GM10248 (cell line): ENCODE data around the gene CPLX4.

ENCODE experiments used
- CTCF ChIA-PET: fragments of 300-600 bp; sonication (Branson Sonifier 250); formaldehyde crosslinking; extraction: SDS; loops from one replicate; lab custom pipeline; 2021; ENCODE audit warnings: antibody characterized with exemption; lab: Yijun Ruan, JAX
- POLR2A ChIA-PET: fragments of 350-650 bp; sonication (Branson Sonifier 250); formaldehyde crosslinking; extraction: SDS; loops from one replicate; lab custom pipeline; 2020; ENCODE audit warnings: antibody characterized with exemption; lab: Yijun Ruan, JAX
- DNase-seq: peaks from one replicate; pipeline ENCODE4 v3.0.0; 2012; ENCODE audit errors: extremely low spot score
- TF ChIP-seq, protein P1 (sequence below): IDR thresholded peaks from 2 replicates; pipeline ENCODE4 v1.5.1; 2012; ENCODE audit warnings: mild to moderate bottlenecking, low read depth; ENCODE audit errors: extremely low read depth, missing control alignments, control extremely low read depth

The CPLX4 gene

DNA sequence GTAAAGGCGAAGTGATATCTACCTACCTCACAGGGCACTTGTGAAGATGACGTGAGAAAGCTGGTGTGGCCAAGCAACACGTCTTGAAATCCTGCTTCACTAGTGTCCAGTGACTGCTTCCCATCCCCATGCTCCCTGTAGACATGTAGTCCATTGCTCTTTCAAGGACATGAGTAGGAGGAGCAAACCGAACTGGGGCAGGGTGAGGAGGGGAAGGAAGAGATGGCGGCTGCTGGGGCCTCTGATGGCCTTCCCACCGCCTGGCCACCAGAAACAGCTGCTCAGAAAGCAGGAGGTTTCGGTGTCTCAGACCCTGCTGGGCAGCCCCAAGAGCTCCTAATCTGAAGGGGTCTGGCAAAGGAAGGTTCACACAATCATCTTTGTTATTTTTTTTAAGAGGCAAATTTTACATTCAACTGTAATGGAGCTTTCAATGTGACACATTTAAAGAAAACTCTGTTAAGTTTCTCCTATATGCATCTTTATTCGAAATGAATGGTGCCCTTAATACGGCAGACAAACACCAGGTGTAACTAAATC lies 14.7 kb downstream of the CPLX4 start:
- DNase-seq: no peak

DNA sequence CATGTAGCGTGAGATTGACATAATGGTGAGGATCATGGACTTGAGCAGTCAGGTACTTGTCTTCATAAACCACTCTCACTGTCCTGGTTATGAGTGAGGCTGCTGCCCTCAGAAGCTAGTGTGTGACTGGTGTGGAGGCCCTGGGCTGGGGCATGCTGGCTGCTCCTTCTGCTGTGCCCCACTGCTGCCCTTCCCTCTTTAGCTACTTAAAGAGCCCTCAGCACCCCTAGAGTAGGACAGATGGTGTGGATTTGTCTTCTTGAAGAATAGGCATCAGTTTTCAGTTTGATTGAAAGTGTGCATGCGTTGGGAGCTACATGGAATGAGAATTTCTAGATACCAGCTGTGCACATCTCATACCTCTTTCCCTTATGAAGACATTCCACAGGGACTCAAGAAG lies 15.4 kb downstream of the CPLX4 start:
- DNase-seq: no peak
- TF ChIP-seq, protein P1, sequence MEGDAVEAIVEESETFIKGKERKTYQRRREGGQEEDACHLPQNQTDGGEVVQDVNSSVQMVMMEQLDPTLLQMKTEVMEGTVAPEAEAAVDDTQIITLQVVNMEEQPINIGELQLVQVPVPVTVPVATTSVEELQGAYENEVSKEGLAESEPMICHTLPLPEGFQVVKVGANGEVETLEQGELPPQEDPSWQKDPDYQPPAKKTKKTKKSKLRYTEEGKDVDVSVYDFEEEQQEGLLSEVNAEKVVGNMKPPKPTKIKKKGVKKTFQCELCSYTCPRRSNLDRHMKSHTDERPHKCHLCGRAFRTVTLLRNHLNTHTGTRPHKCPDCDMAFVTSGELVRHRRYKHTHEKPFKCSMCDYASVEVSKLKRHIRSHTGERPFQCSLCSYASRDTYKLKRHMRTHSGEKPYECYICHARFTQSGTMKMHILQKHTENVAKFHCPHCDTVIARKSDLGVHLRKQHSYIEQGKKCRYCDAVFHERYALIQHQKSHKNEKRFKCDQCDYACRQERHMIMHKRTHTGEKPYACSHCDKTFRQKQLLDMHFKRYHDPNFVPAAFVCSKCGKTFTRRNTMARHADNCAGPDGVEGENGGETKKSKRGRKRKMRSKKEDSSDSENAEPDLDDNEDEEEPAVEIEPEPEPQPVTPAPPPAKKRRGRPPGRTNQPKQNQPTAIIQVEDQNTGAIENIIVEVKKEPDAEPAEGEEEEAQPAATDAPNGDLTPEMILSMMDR: no peak
- CTCF ChIA-PET: interaction anchor here (1.1 to 15.0 kb wide), 5 partner anchors 8 to 233 kb away, joined by 3 to 239 read pairs (median 3); no protein-coding TSS in a partner anchor
- POLR2A ChIA-PET: no interaction called here

More for the DNA sequence above, 14.7 kb downstream of the CPLX4 start:
- ChIA-PET POLR2A (no interaction called here), CTCF (interaction anchor here (1.1 to 15.0 kb wide), 5 partner anchors 27 to 234 kb away, joined by 3 to 239 read pairs (median 3); no protein-coding TSS in a partner anchor)
- TF ChIP-seq, protein P1: no peak

DNA sequence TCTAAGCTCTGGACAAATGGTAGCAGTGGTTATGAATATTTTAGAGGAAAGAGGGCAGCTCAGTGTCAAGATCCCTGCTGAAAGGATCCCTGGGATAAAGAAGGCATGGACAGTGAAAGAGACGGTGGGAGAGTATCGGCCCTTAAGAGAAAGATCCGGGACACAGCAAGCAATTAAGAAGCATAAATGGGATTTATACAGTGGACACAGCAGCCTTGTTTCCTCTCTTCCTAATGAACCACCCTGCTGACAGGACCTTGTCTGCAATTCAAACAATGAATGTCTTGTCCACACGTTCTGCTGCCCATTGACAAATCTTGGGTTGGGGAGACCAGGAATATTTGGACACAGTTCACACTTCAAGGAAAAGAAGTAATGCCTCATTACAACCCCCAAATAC lies 16.5 kb downstream of the CPLX4 start:
- DNase-seq: no peak
- POLR2A ChIA-PET: no interaction called here
- TF ChIP-seq, protein P1: no peak
- CTCF ChIA-PET: interaction anchor here (1.4 to 15.0 kb wide), 2 partner anchors 9 to 98 kb away, joined by 3 to 239 read pairs; no protein-coding TSS in a partner anchor

DNA sequence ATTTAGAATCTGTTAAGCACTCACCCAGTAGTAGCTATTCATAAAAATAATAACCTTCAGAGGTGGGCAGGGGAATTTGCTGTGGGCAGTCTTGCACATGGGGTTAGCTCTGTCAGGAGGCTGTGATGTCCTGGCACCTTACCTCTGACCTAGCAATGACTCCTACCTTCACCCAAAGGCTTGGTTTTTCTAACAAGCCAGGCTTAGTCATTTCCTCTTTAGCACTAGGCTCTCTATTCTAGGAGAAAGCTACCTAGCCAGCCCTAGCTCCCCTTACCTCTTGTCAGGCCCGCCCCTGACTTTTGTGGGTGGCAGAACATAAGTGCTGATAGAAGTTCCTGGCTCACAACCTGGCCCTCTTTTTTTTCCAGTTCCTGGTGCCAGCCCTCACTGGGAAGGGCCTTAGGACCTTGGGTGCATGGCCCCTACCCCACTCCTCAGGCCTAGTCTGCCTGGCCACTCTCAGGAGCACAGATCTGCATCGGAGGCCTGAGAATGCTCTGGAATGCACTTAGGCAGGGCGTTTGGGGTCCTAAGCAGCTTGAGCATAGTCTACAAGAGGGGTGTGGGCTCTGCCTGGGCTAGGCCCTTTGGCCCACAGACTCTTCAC lies 17.7 kb downstream of the CPLX4 start:
- DNase-seq: no peak
- ChIA-PET POLR2A (no interaction called here), CTCF (interaction anchor here (0.8 to 15.0 kb wide), 5 partner anchors 9 to 512 kb away, joined by 3 to 239 read pairs (median 3); no protein-coding TSS in a partner anchor)
- TF ChIP-seq, protein P1: no peak

DNA sequence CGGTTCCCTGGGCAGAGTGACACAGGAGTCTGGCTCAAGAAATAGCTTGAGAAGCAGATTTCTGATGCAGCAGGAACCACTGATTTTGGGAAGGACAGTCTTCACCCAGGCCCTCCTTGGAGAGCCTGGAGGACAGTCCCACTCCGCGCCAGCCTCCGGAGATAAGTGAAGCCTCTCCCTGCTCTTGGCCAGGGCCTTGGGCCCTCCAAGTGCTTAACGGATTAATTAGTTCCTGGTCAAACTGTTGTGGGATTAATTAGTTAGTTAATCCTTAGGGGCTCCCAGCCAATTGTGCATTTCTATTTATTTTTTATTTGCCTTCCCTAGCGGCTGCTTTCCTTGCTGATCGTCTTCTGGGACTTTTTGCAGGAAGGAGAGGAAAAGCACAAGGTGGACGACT lies 19.6 kb downstream of the CPLX4 start:
- ChIA-PET CTCF (interaction anchor here (1.6 to 1.9 kb wide), 2 partner anchors 10 to 104 kb away, joined by 4 to 8 read pairs; no protein-coding TSS in a partner anchor), POLR2A (no interaction called here)
- no peak for DNase-seq
- TF ChIP-seq, protein P1: no peak

DNA sequence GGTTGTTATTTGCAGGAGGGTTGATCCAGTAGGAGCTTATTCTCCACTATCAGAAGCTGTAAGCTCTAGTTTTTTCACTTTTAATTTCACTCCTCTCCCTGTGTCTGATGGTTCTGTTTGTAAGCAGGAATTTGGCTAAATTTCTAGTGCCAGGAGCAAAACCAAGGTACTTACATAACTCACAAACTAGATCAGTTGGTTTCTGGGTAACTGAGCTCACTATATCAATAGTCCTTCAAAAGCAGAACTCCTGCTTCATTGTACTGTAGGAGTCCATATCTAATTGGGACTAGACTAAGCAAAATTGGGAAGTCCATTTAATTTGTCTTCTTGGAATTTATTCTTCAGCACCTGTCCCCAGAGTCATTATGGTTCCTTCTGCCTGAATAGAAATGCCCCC lies 25.1 kb downstream of the CPLX4 start:
- no peak for DNase-seq
- ChIA-PET CTCF (interaction anchor here (1.5 kb wide), 1 partner anchor 109 kb away, joined by 4 read pairs; no protein-coding TSS in a partner anchor), POLR2A (no interaction called here)
- TF ChIP-seq, protein P1: no peak
